Measurements from ENCODE around the gene FLNC. TPM values are rescaled to one million over a fixed set of nuclear protein-coding genes. Genes with fewer than 3 reads are reported as not detected.

The FLNC gene, protein sequence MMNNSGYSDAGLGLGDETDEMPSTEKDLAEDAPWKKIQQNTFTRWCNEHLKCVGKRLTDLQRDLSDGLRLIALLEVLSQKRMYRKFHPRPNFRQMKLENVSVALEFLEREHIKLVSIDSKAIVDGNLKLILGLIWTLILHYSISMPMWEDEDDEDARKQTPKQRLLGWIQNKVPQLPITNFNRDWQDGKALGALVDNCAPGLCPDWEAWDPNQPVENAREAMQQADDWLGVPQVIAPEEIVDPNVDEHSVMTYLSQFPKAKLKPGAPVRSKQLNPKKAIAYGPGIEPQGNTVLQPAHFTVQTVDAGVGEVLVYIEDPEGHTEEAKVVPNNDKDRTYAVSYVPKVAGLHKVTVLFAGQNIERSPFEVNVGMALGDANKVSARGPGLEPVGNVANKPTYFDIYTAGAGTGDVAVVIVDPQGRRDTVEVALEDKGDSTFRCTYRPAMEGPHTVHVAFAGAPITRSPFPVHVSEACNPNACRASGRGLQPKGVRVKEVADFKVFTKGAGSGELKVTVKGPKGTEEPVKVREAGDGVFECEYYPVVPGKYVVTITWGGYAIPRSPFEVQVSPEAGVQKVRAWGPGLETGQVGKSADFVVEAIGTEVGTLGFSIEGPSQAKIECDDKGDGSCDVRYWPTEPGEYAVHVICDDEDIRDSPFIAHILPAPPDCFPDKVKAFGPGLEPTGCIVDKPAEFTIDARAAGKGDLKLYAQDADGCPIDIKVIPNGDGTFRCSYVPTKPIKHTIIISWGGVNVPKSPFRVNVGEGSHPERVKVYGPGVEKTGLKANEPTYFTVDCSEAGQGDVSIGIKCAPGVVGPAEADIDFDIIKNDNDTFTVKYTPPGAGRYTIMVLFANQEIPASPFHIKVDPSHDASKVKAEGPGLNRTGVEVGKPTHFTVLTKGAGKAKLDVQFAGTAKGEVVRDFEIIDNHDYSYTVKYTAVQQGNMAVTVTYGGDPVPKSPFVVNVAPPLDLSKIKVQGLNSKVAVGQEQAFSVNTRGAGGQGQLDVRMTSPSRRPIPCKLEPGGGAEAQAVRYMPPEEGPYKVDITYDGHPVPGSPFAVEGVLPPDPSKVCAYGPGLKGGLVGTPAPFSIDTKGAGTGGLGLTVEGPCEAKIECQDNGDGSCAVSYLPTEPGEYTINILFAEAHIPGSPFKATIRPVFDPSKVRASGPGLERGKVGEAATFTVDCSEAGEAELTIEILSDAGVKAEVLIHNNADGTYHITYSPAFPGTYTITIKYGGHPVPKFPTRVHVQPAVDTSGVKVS (N-terminal part only)
- under 1 TPM; 0.05 to 0.93 (median 0.38) TPM for total RNA-seq
- total RNA-seq (2013), result 0.41 TPM
- total RNA-seq, result 0 to 0.37 (median 0.19) reads per million in 29 experiments

DNA sequence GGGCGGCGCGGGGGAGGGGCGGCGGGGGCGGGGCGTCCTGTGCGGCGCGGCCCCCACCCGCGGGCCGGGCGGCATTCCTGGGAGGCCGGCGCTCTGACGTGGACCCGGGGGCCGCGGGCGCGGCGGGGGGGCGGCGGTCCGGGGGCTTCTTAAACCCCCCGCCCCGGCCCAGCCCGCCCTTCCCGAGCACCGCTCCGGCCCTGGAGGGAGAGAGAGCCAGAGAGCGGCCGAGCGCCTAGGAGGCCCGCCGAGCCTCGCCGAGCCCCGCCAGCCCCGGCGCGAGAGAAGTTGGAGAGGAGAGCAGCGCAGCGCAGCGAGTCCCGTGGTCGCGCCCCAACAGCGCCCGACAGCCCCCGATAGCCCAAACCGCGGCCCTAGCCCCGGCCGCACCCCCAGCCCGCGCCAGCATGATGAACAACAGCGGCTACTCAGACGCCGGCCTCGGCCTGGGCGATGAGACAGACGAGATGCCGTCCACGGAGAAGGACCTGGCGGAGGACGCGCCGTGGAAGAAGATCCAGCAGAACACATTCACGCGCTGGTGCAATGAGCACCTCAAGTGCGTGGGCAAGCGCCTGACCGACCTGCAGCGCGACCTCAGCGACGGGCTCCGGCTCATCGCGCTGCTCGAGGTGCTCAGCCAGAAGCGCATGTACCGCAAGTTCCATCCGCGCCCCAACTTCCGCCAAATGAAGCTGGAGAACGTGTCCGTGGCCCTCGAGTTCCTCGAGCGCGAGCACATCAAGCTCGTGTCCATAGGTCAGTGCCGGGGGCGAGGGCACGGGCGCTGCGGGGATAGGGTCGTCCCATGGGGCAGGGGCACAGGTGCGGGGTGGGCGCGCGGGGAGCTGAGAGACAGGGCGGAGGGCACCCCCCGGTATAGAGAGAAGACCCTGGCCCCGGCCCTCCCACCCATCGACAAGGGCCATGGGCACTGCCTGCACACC, at the start of gene FLNC:
Gene FLNC, plus strand, starts transcription at position 176 of the 947 bp plus-strand sequence. Its CDS starts 232 bp downstream, at position 408.
- Histone ChIP-seq H3K27me3 (replicated peaks in 1 of 2; ENCODE audit: control insufficient read depth in 2 of 2, extremely low read depth in 1 of 2, insufficient read depth in 2 of 2, low read length in 1 of 2) (peaks cover 0 to 65% of the 10 kb centered on the region in 2 experiments), H3K4me1 (ENCODE audit: control insufficient read depth in 1 of 2, extremely low read depth in 1 of 2, insufficient read depth in 2 of 2, low read length in 2 of 2) (peaks cover 2 to 29% of the 10 kb centered on the region in 2 experiments), H3K27ac (ENCODE audit: low read length) (no peak within 1 kb of the TSS), H3K36me3 (ENCODE audit: control insufficient read depth in 2 of 2, extremely low read depth in 1 of 2, insufficient read depth in 1 of 2, low read length in 1 of 2) (no peaks in the 10 kb centered on the region), H3K9me3 (no peaks in the 10 kb centered on the region), H3K4me3 (ENCODE audit: control insufficient read depth in 1 of 2, extremely low read depth in 1 of 2, low read length in 1 of 2) (peak within 1 kb of the TSS; percentile 44 to 69)
- H3K9me3 Mint-ChIP-seq, result no peaks in the 10 kb centered on the region
- peak; percentile 66 to 71 (median 68) for ATAC-seq (replicated peaks in 1 of 4)
- H3K4me1 Mint-ChIP-seq, result peaks cover 12 to 18% (median 15%) of the 10 kb centered on the region in 3 donors
- ChIA-PET CTCF (no interaction called here), POLR2A (interaction anchor here in 1 of 2 donors (0.7 kb wide), 2 partner anchors 32 to 90 kb away, joined by 4 to 7 read pairs; partner anchors contain the start of gene ATP6V1F)
- H3K36me3 Mint-ChIP-seq, result no peaks in the 10 kb centered on the region
- WGBS (ENCODE audit: insufficient coverage), result 4% methylated on average over 109 of the region's 109 CpGs
- peak within 1 kb of the TSS; percentile 68 to 79 (median 72) for H3K4me3 Mint-ChIP-seq
- H3K27ac Mint-ChIP-seq, result no peak within 1 kb of the TSS
- peak in 27 of 35 experiments; percentile 11 to 50 (median 27) for DNase-seq
- peaks cover 34 to 49% of the 10 kb centered on the region in 2 donors for H3K27me3 Mint-ChIP-seq

DNA sequence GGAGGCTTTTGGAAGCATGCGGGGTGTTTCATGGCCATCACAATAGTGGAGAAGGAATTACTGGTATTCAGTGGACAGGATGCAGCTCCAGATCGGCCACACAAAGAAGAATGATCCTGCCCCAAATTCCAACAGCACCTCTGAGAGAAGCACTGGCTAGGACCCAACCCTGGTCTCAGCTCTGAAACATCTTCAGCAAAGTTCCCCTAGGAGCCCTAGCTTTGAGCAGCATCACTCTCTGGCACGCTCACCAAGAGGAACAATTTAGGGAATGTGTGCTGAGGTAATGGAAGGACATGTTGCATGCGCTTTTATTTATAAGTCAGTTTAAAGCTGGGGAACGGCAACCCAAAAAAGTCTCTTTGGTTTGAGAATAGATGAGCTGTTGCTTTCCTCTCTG, 49.1 kb upstream of the FLNC start:
- Histone ChIP-seq H3K27me3 (replicated peaks in 1 of 2; ENCODE audit: control insufficient read depth in 2 of 2, extremely low read depth in 1 of 2, insufficient read depth in 2 of 2, low read length in 1 of 2) (peaks cover 0 to 15% of the 10 kb centered on the region in 2 experiments), H3K4me3 (ENCODE audit: control insufficient read depth in 1 of 2, extremely low read depth in 1 of 2, low read length in 1 of 2) (no peak overlapping the region), H3K4me1 (ENCODE audit: control insufficient read depth in 1 of 2, extremely low read depth in 1 of 2, insufficient read depth in 2 of 2, low read length in 2 of 2) (no peaks in the 10 kb centered on the region), H3K36me3 (ENCODE audit: control insufficient read depth in 2 of 2, extremely low read depth in 1 of 2, insufficient read depth in 1 of 2, low read length in 1 of 2) (no peaks in the 10 kb centered on the region), H3K27ac (ENCODE audit: low read length) (no peak overlapping the region), H3K9me3 (no peaks in the 10 kb centered on the region)
- WGBS (ENCODE audit: insufficient coverage), result 85% methylated on average over 2 of the region's 5 CpGs
- Mint-ChIP-seq H3K4me1 (no peaks in the 10 kb centered on the region), H3K27me3 (no peaks in the 10 kb centered on the region), H3K27ac (no peak overlapping the region), H3K36me3 (no peaks in the 10 kb centered on the region), H3K9me3 (peaks cover 8 to 16% (median 15%) of the 10 kb centered on the region in 3 donors), H3K4me3 (no peak overlapping the region)
- ATAC-seq (replicated peaks in 1 of 4) (no peak), DNase-seq (no peak)
- CTCF ChIA-PET, result interaction anchor here in 1 of 2 donors (0.6 to 0.7 kb wide), 3 partner anchors 103 to 447 kb away, joined by 3 to 7 read pairs (median 6); no protein-coding TSS in a partner anchor
- POLR2A ChIA-PET, result no interaction called here

DNA sequence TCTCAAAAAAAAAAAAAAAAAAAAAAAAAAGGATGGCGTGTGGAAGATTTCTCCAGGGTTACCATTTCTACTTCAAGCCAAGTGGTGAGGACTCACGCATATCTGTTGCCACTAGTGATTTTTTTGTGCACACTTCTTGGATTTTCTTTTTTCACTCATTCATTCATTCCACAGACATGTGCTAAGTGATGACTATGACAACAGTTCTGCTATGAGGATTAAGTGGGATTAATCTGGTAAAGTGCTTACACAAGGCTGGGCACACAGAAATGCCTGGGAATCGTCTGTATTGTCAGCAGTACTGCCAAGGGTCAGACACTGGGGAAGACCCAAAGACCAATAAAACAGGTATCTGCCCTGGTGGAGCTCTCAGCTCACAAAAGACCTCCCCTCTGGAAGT, 48.4 kb upstream of the FLNC start:
- WGBS (ENCODE audit: insufficient coverage), result no CpG with 5 or more reads among the region's 3 CpGs
- H3K4me1 ChIP-seq (ENCODE audit: control insufficient read depth in 1 of 2, extremely low read depth in 1 of 2, insufficient read depth in 2 of 2, low read length in 2 of 2), result no peaks in the 10 kb centered on the region
- POLR2A ChIA-PET, result no interaction called here

DNA sequence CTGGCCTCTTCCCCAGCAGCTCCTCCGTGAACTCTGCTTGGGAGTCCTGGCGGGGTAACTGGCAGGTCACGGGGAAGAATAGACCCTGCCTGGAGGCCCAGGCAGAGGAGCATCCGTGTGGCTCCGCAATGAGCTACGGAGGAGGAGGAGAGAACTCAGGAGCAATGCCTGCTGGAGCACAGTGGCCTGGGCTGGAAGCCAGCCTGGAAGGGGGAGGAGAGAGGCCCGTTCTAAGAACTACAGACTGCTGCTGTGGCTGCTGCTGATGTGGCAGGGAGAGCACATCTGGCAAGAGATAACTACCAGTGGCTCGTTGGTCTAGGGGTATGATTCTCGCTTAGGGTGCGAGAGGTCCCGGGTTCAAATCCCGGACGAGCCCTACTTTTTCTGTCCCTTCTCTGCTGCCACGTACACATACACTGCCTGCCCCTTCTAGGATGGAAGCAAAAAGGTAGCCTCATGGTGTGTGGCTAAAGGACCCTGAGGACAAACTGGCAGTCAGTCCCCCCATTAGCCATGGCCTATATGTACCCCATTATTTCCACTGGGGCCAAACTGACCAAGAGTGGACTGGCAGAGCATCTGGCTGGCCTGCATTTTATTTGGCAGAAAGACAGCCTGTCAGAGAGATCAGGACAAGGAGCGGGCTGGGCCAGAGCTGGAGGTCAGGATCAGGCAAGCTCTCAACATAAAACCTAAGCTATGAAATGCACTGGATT, 46.9 kb upstream of the FLNC start:
- ChIA-PET POLR2A (interaction anchor here in 1 of 2 donors (0.5 kb wide), 1 partner anchor 78 kb away, joined by 7 read pairs; no protein-coding TSS in a partner anchor), CTCF (no interaction called here)
- no peaks in the 10 kb centered on the region for H3K36me3 Mint-ChIP-seq
- Histone ChIP-seq H3K27ac (ENCODE audit: low read length) (no peak overlapping the region), H3K4me1 (ENCODE audit: control insufficient read depth in 1 of 2, extremely low read depth in 1 of 2, insufficient read depth in 2 of 2, low read length in 2 of 2) (no peaks in the 10 kb centered on the region), H3K4me3 (ENCODE audit: control insufficient read depth in 1 of 2, extremely low read depth in 1 of 2, low read length in 1 of 2) (no peak overlapping the region), H3K27me3 (replicated peaks in 1 of 2; ENCODE audit: control insufficient read depth in 2 of 2, extremely low read depth in 1 of 2, insufficient read depth in 2 of 2, low read length in 1 of 2) (peaks cover 0 to 13% of the 10 kb centered on the region in 2 experiments), H3K36me3 (ENCODE audit: control insufficient read depth in 2 of 2, extremely low read depth in 1 of 2, insufficient read depth in 1 of 2, low read length in 1 of 2) (no peaks in the 10 kb centered on the region), H3K9me3 (no peaks in the 10 kb centered on the region)
- 86% methylated on average over 8 of the region's 15 CpGs for WGBS (ENCODE audit: insufficient coverage)
- no peak overlapping the region for H3K4me3 Mint-ChIP-seq
- no peaks in the 10 kb centered on the region for H3K27me3 Mint-ChIP-seq
- ATAC-seq (replicated peaks in 1 of 4), result no peak
- H3K4me1 Mint-ChIP-seq, result peaks cover 0 to 3% (median 0%) of the 10 kb centered on the region in 3 donors
- DNase-seq, result no peak
- H3K9me3 Mint-ChIP-seq, result peaks cover 0 to 1% (median 0%) of the 10 kb centered on the region in 3 donors
- H3K27ac Mint-ChIP-seq, result no peak overlapping the region

More for the DNA sequence above, 48.4 kb upstream of the FLNC start:
- DNase-seq, result no peak
- no peak overlapping the region for H3K27ac ChIP-seq (ENCODE audit: low read length)
- no peaks in the 10 kb centered on the region for H3K9me3 ChIP-seq
- CTCF ChIA-PET, result interaction anchor here in 1 of 2 donors (0.6 kb wide), 1 partner anchor 448 kb away, joined by 3 read pairs; no protein-coding TSS in a partner anchor
- Mint-ChIP-seq H3K27me3 (no peaks in the 10 kb centered on the region), H3K27ac (no peak overlapping the region), H3K4me1 (no peaks in the 10 kb centered on the region), H3K36me3 (no peaks in the 10 kb centered on the region), H3K9me3 (peaks cover 8 to 16% (median 13%) of the 10 kb centered on the region in 3 donors), H3K4me3 (no peak overlapping the region)
- H3K4me3 ChIP-seq (ENCODE audit: control insufficient read depth in 1 of 2, extremely low read depth in 1 of 2, low read length in 1 of 2), result no peak overlapping the region
- no peak for ATAC-seq (replicated peaks in 1 of 4)
- H3K27me3 ChIP-seq (replicated peaks in 1 of 2; ENCODE audit: control insufficient read depth in 2 of 2, extremely low read depth in 1 of 2, insufficient read depth in 2 of 2, low read length in 1 of 2), result peaks cover 0 to 13% of the 10 kb centered on the region in 2 experiments
- no peaks in the 10 kb centered on the region for H3K36me3 ChIP-seq (ENCODE audit: control insufficient read depth in 2 of 2, extremely low read depth in 1 of 2, insufficient read depth in 1 of 2, low read length in 1 of 2)

DNA sequence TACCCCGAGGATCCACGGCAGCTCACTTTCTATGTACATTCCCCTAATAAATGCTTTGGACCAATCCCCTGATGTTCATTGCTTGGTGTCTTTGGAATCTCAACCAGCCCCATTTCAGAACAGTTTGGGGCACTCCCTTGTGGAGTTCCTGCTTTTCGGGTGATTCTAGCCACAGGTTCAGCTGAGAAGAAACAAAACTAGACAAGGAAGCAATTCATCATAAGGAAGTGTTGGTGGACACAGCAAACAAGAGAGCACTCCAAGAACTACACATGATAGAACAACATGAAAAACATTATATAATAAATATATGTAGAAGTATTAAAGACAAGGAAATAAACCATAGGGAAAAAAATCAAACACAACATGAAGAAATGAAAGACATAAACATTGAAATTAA, 44.5 kb upstream of the FLNC start:
- H3K4me1 ChIP-seq (ENCODE audit: control insufficient read depth in 1 of 2, extremely low read depth in 1 of 2, insufficient read depth in 2 of 2, low read length in 2 of 2), result peaks cover 0 to 6% of the 10 kb centered on the region in 2 experiments
- no peaks in the 10 kb centered on the region for H3K9me3 Mint-ChIP-seq
- ATAC-seq (replicated peaks in 1 of 4) (no peak), DNase-seq (no peak)
- no peaks in the 10 kb centered on the region for H3K9me3 ChIP-seq
- no peaks in the 10 kb centered on the region for H3K36me3 Mint-ChIP-seq
- H3K27ac Mint-ChIP-seq, result peak overlapping the region in 1 of 2 donors; percentile 30
- peaks cover 0 to 3% of the 10 kb centered on the region in 2 experiments for H3K27me3 ChIP-seq (replicated peaks in 1 of 2; ENCODE audit: control insufficient read depth in 2 of 2, extremely low read depth in 1 of 2, insufficient read depth in 2 of 2, low read length in 1 of 2)
- H3K36me3 ChIP-seq (ENCODE audit: control insufficient read depth in 2 of 2, extremely low read depth in 1 of 2, insufficient read depth in 1 of 2, low read length in 1 of 2), result no peaks in the 10 kb centered on the region
- CTCF ChIA-PET, result no interaction called here
- peaks cover 8 to 14% (median 13%) of the 10 kb centered on the region in 3 donors for H3K4me1 Mint-ChIP-seq
- POLR2A ChIA-PET, result interaction anchor here (0.6 to 1.2 kb wide), 3 partner anchors 32 to 328 kb away, joined by 3 to 4 read pairs (median 3); no protein-coding TSS in a partner anchor
- no peak overlapping the region for H3K4me3 Mint-ChIP-seq
- H3K27ac ChIP-seq (ENCODE audit: low read length), result no peak overlapping the region
- H3K4me3 ChIP-seq (ENCODE audit: control insufficient read depth in 1 of 2, extremely low read depth in 1 of 2, low read length in 1 of 2), result no peak overlapping the region
- WGBS (ENCODE audit: insufficient coverage), result 87% methylated on average over 2 of the region's 3 CpGs
- no peaks in the 10 kb centered on the region for H3K27me3 Mint-ChIP-seq

Measured in T-cell (primary cell).